ENCODE measurements around the gene CHID1. TPM values are rescaled to one million over a fixed set of nuclear protein-coding genes. Genes with fewer than 3 reads are reported as not detected.

Gene CHID1
- total and polyA plus RNA-seq, 4 experiments from 2014 or later = 46.9 to 82.3 (median 55.7) TPM

DNA sequence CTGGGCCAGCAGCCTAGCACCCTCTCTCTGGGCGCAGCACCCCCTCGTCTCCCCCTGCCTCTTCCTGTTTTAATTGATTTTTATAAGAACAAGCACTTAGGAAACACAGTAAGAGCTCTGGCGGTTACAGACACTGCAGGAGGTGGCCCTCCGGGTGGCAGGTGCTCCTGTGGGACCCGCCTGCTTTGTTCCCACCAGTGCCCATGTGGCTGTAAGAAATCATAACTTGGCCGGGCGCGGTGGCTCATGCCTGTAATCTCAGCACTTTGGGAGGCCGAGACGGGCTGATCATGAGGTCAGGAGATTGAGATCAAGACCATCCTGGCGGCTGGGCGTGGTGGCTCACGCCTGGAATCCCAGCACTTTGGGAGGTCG is 49.5 kb downstream of the CHID1 start:
- CTCF ChIA-PET (ENCODE audit: partially characterized antibody) = no interaction called here
- intact Hi-C loops (cut with micrococcal nuclease) = no loop called here
- no peaks in the 10 kb centered on the region for H3K36me3 Mint-ChIP-seq
- no peak overlapping the region for H3K4me3 Mint-ChIP-seq
- POLR2A ChIA-PET (ENCODE audit: partially characterized antibody) = interaction anchor here (0.6 kb wide), 1 partner anchor 18 kb away, joined by 3 read pairs; the partner anchor contains the start of gene TSPAN4
- Histone ChIP-seq H3K9me3 (ENCODE audit: control insufficient read depth in 1 of 2, low read length in 2 of 2) (no peaks in the 10 kb centered on the region), H3K27me3 (ENCODE audit: insufficient read depth, low read length) (no peaks in the 10 kb centered on the region), H3K4me1 (ENCODE audit: insufficient read depth, low read length) (no peaks in the 10 kb centered on the region), H3K27ac (ENCODE audit: low read depth, low read length) (no peak overlapping the region), H3K36me3 (ENCODE audit: insufficient read depth, low read length) (no peaks in the 10 kb centered on the region), H3K4me3 (ENCODE audit: low read length in 2 of 2) (no peak overlapping the region)
- peaks cover 0 to 5% (median 1%) of the 10 kb centered on the region in 4 donors for H3K4me1 Mint-ChIP-seq
- peak overlapping the region in 1 of 7 donors; percentile 13 for H3K27ac Mint-ChIP-seq
- no peaks in the 10 kb centered on the region for H3K9me3 Mint-ChIP-seq
- DNase-seq = no peak
- H3K27me3 Mint-ChIP-seq = no peaks in the 10 kb centered on the region

DNA sequence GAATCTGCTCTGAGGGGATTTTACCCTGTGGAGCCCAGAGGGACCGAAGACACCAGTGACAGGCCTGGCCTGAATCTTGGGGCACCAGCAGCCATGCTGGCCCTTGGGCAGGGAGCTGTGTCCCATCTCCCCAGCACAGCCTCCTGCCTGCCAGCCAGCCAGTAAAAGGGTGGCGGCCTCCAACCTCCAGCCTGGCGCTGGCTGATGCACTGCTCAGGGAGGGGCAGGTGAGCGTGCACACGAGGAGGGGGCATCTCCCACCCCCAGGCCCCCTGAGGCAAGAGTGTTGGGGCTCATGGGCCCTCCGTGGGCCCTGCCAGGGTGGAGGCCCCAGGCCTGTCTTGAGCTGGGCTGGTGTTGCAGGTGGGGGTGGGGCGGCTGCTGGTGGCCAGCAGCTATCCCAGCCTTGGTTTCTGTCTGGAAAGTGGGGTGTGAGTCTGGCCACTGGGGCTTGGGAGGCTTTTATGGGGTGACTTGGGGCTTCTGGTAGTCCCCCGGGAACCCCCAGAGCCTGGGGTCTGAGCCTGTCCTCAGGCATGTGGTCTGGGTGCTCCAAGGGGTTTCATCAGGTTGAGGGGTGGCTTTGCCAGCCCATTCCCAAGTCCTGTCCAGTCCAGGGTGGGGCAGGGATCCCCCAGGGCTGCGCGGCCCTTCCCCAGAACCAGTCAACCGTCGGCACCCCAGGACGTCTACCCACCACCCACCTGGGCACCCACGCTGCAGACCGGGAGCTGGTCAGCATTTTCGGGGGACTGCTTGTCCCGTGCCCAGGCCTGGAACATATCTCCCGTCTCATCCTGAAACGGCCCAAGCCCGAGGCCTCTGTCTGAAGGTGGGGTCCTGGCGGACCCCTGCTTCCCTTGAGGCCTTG is 50.1 kb downstream of the CHID1 start:
- CTCF ChIA-PET (ENCODE audit: partially characterized antibody) = no interaction called here
- H3K27me3 Mint-ChIP-seq = no peaks in the 10 kb centered on the region
- no peak for DNase-seq
- intact Hi-C loops (cut with micrococcal nuclease) = no loop called here
- Histone ChIP-seq H3K4me3 (ENCODE audit: low read length in 2 of 2) (no peak overlapping the region), H3K27me3 (ENCODE audit: insufficient read depth, low read length) (no peaks in the 10 kb centered on the region), H3K9me3 (ENCODE audit: control insufficient read depth in 1 of 2, low read length in 2 of 2) (no peaks in the 10 kb centered on the region), H3K36me3 (ENCODE audit: insufficient read depth, low read length) (no peaks in the 10 kb centered on the region), H3K4me1 (ENCODE audit: insufficient read depth, low read length) (no peaks in the 10 kb centered on the region), H3K27ac (ENCODE audit: low read depth, low read length) (no peak overlapping the region)
- H3K27ac Mint-ChIP-seq = no peak overlapping the region
- H3K4me1 Mint-ChIP-seq = peaks cover 0 to 5% (median 1%) of the 10 kb centered on the region in 4 donors
- no peaks in the 10 kb centered on the region for H3K36me3 Mint-ChIP-seq
- H3K9me3 Mint-ChIP-seq = no peaks in the 10 kb centered on the region
- H3K4me3 Mint-ChIP-seq = no peak overlapping the region
- POLR2A ChIA-PET (ENCODE audit: partially characterized antibody) = no interaction called here

DNA sequence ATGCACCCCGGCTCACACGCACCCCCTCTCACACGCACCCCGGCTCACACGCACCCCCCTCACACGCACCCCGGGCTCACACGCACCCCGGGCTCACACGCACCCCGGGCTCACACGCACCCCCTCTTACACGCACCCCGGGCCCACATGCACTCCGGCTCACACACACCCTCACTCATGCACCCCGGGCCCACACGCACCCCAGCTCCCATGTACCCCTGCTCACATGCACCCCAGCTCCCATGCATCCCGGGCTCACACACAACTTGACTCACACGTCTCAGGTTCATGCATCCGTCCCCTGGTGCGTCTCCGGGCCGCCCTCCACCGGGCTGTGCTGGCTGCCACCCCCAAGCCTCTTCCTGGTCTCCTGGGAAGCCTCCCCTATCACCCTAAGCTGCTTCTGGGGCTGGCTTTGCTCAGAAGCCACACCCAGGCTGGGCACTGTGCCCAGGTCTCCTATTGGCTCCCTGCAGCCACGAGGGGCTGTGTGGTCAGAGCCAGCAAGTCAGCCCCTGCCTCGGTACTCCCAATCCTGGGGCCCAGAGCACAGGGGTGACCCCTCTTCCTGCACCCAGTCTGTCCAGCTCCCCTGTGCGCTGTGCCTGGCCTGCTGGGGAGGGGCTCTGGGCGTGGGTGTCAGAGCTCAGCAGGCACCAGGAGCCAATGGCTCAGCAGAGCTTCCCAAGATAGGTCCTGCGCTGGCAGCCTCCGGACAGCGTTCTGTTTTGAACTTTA is 51.0 kb downstream of the CHID1 start:
- Histone ChIP-seq H3K36me3 (ENCODE audit: insufficient read depth, low read length) (no peaks in the 10 kb centered on the region), H3K4me1 (ENCODE audit: insufficient read depth, low read length) (no peaks in the 10 kb centered on the region), H3K27me3 (ENCODE audit: insufficient read depth, low read length) (no peaks in the 10 kb centered on the region), H3K4me3 (ENCODE audit: low read length in 2 of 2) (no peak overlapping the region), H3K9me3 (ENCODE audit: control insufficient read depth in 1 of 2, low read length in 2 of 2) (no peaks in the 10 kb centered on the region), H3K27ac (ENCODE audit: low read depth, low read length) (no peak overlapping the region)
- Mint-ChIP-seq H3K4me3 (no peak overlapping the region), H3K27me3 (no peaks in the 10 kb centered on the region), H3K4me1 (peaks cover 0 to 5% (median 1%) of the 10 kb centered on the region in 4 donors), H3K9me3 (no peaks in the 10 kb centered on the region), H3K27ac (no peak overlapping the region), H3K36me3 (no peaks in the 10 kb centered on the region)
- no peak for DNase-seq
- intact Hi-C loops (cut with micrococcal nuclease) = no loop called here
- ChIA-PET CTCF (ENCODE audit: partially characterized antibody) (no interaction called here), POLR2A (ENCODE audit: partially characterized antibody) (no interaction called here)

DNA sequence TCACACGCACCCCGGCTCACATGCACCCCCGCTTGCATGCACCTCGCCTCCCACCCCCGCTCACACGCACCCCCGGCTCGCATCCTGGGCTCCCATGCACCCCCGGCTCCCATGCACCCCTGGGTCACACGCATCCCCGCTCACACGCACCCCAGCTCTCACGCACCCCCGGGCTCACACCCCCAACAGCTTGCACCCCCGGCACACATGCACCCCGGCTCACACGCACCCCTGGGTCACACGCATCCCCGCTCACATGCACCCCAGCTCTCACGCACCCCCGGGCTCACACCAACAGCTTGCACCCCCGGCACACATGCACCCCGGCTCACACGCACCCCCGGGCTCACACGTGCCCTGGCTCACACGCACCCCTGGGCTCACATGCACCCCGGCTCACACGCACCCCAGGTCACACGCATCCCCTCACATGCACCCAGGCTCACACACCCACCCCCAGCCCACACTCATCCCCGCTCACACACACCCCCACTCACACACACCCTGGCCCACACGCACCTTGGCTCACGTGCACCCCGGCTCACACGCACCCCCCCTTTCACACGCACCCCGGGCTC is 51.8 kb downstream of the CHID1 start:
- Mint-ChIP-seq H3K27ac (no peak overlapping the region), H3K4me1 (peaks cover 0 to 5% (median 1%) of the 10 kb centered on the region in 4 donors), H3K27me3 (no peaks in the 10 kb centered on the region), H3K9me3 (no peaks in the 10 kb centered on the region), H3K4me3 (no peak overlapping the region), H3K36me3 (no peaks in the 10 kb centered on the region)
- H3K9me3 ChIP-seq (ENCODE audit: control insufficient read depth in 1 of 2, low read length in 2 of 2) = no peaks in the 10 kb centered on the region
- ChIA-PET CTCF (ENCODE audit: partially characterized antibody) (no interaction called here), POLR2A (ENCODE audit: partially characterized antibody) (no interaction called here)
- no peaks in the 10 kb centered on the region for H3K4me1 ChIP-seq (ENCODE audit: insufficient read depth, low read length)
- no peak overlapping the region for H3K27ac ChIP-seq (ENCODE audit: low read depth, low read length)
- H3K4me3 ChIP-seq (ENCODE audit: low read length in 2 of 2) = no peak overlapping the region
- DNase-seq = no peak
- no peaks in the 10 kb centered on the region for H3K27me3 ChIP-seq (ENCODE audit: insufficient read depth, low read length)
- H3K36me3 ChIP-seq (ENCODE audit: insufficient read depth, low read length) = no peaks in the 10 kb centered on the region
- intact Hi-C loops (cut with micrococcal nuclease) = no loop called here

DNA sequence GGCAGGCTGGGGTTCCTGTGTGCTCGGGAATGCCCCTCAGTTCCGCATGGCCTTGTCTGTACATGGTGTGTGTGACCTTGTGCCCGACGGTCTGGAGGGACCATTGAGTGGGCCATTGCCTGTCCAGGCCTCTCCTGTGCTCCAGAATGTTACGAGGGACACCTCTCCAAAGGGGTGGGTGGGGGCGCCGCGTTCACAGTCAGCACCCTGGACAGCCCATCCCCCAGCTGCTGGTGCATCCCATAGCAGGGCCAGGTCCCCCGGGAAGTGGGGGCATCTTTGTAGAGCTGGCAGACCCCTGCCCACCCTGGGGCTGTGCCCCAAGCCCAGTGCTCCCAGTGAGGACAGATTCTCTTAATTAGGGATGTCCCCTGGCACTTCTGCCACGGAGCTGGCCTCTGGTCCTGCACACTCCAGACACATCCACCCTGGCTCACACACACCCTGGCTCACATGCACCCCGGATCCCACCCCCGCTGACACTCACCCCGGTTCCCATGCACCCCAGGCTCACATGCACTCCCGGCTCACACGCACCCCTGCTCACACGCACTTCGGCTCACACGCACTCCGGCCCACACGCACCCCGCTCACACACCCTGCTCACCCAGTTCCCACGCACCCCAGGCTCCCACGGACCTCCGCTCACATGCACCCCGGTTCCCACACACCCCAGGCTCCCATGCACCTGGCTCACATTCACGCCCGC is 52.4 kb downstream of the CHID1 start:
- Mint-ChIP-seq H3K9me3 (no peaks in the 10 kb centered on the region), H3K36me3 (no peaks in the 10 kb centered on the region), H3K4me3 (peak overlapping the region in 1 of 8 donors; percentile 64), H3K27ac (no peak overlapping the region), H3K27me3 (no peaks in the 10 kb centered on the region), H3K4me1 (peaks cover 0 to 5% (median 1%) of the 10 kb centered on the region in 4 donors)
- H3K4me3 ChIP-seq (ENCODE audit: low read length in 2 of 2) = no peak overlapping the region
- H3K27me3 ChIP-seq (ENCODE audit: insufficient read depth, low read length) = no peaks in the 10 kb centered on the region
- no peak overlapping the region for H3K27ac ChIP-seq (ENCODE audit: low read depth, low read length)
- CTCF ChIA-PET (ENCODE audit: partially characterized antibody) = no interaction called here
- no peak for DNase-seq
- no peaks in the 10 kb centered on the region for H3K9me3 ChIP-seq (ENCODE audit: control insufficient read depth in 1 of 2, low read length in 2 of 2)
- no peaks in the 10 kb centered on the region for H3K36me3 ChIP-seq (ENCODE audit: insufficient read depth, low read length)
- POLR2A ChIA-PET (ENCODE audit: partially characterized antibody) = no interaction called here
- no peaks in the 10 kb centered on the region for H3K4me1 ChIP-seq (ENCODE audit: insufficient read depth, low read length)
- intact Hi-C loops (cut with micrococcal nuclease) = no loop called here

DNA sequence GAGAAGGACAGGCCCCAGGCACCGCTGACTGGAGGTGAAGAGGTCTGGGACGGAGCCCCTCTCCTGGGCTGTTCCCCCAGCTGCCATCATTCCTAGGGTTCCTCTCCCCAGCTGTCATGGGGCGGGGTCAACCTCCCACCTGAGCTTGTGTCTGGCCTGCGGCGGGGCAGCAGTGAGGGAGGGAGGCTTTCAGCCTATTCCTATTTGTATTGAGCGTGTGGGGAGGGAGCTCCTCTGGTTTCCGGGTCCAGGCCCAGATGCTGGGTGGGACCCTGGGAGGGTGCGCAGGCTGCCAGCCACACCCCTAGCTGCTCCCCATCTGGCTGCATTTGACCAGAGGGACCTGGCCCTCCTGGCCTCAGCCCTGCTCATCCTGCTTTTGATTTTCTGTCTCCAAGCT is 54.2 kb downstream of the CHID1 start:
- Histone ChIP-seq H3K36me3 (ENCODE audit: insufficient read depth, low read length) (no peaks in the 10 kb centered on the region), H3K4me3 (ENCODE audit: low read length in 2 of 2) (no peak overlapping the region), H3K4me1 (ENCODE audit: insufficient read depth, low read length) (no peaks in the 10 kb centered on the region), H3K27me3 (ENCODE audit: insufficient read depth, low read length) (no peaks in the 10 kb centered on the region), H3K9me3 (ENCODE audit: control insufficient read depth in 1 of 2, low read length in 2 of 2) (no peaks in the 10 kb centered on the region), H3K27ac (ENCODE audit: low read depth, low read length) (no peak overlapping the region)
- DNase-seq = no peak
- CTCF ChIA-PET (ENCODE audit: partially characterized antibody) = interaction anchor here (1.1 kb wide), 1 partner anchor 59 kb away, joined by 3 read pairs; no protein-coding TSS in a partner anchor
- Mint-ChIP-seq H3K36me3 (no peaks in the 10 kb centered on the region), H3K27ac (no peak overlapping the region), H3K4me1 (peaks cover 0 to 5% (median 1%) of the 10 kb centered on the region in 4 donors), H3K27me3 (peaks cover 0 to 2% of the 10 kb centered on the region in 2 donors), H3K4me3 (no peak overlapping the region), H3K9me3 (no peaks in the 10 kb centered on the region)
- intact Hi-C loops (cut with micrococcal nuclease) = no loop called here
- POLR2A ChIA-PET (ENCODE audit: partially characterized antibody) = no interaction called here

DNA sequence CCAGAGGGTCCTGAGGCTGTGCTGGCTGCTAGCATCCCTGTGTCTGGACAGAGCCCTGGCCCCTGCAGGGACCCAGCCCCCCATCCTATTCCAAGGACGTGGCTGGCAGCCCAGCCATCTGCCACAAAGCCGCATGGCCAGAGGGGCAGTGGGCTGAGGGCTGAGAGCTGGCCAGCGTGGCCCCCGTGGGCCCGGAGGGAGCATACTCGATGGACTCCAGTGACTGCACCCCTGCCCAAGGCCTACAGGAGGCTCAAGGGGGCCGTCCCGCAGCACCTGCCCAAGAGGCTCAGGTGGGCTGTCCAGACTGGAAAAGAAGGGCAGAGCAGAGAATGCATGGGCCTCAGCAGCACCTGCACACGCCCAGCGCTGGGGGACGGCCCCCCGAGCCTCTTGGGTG is 54.8 kb downstream of the CHID1 start:
- peaks cover 0 to 5% (median 1%) of the 10 kb centered on the region in 4 donors for H3K4me1 Mint-ChIP-seq
- Histone ChIP-seq H3K9me3 (ENCODE audit: control insufficient read depth in 1 of 2, low read length in 2 of 2) (no peaks in the 10 kb centered on the region), H3K27ac (ENCODE audit: low read depth, low read length) (no peak overlapping the region), H3K4me1 (ENCODE audit: insufficient read depth, low read length) (no peaks in the 10 kb centered on the region), H3K27me3 (ENCODE audit: insufficient read depth, low read length) (no peaks in the 10 kb centered on the region), H3K4me3 (ENCODE audit: low read length in 2 of 2) (no peak overlapping the region), H3K36me3 (ENCODE audit: insufficient read depth, low read length) (no peaks in the 10 kb centered on the region)
- intact Hi-C loops (cut with micrococcal nuclease) = no loop called here
- no peak for DNase-seq
- H3K36me3 Mint-ChIP-seq = no peaks in the 10 kb centered on the region
- no peak overlapping the region for H3K4me3 Mint-ChIP-seq
- ChIA-PET CTCF (ENCODE audit: partially characterized antibody) (interaction anchor here (1.1 kb wide), 1 partner anchor 60 kb away, joined by 3 read pairs; no protein-coding TSS in a partner anchor), POLR2A (ENCODE audit: partially characterized antibody) (no interaction called here)
- no peak overlapping the region for H3K27ac Mint-ChIP-seq
- H3K27me3 Mint-ChIP-seq = peaks cover 0 to 2% of the 10 kb centered on the region in 2 donors
- no peaks in the 10 kb centered on the region for H3K9me3 Mint-ChIP-seq
